Ascending aorta (tissue), 2 donors: Measurements from ENCODE around the gene CCDC17. TPM values are rescaled to one million over a fixed set of nuclear protein-coding genes. Genes with fewer than 3 reads are reported as not detected.
A peak's percentile ranks its signal among the peaks of the same experiment; 100 is the strongest.

Experiments
- DNase-seq, 2 donors: peaks; one replicate each; pipeline ENCODE4 v3.0.0-alpha.2; 2019; ENCODE audit warnings: low spot score in 2 of 2
- H3K27ac ChIP-seq, 2 donors: fragments of 200-600 bp; sonication (generic); one replicate each; pipeline ENCODE4 v1.5.1; 2016 to 2017; ENCODE audit warnings: mild to moderate bottlenecking in 1 of 2
- H3K27me3 ChIP-seq: fragments of 200-600 bp; sonication (generic); one replicate; pipeline ENCODE4 v1.5.1; 2017
- H3K36me3 ChIP-seq, 2 donors: fragments of 200-600 bp; sonication (generic); one replicate each; pipeline ENCODE4 v1.5.1; 2016
- H3K4me1 ChIP-seq, 2 donors: fragments of 200-600 bp; sonication (generic); one replicate each; pipeline ENCODE4 v1.5.1; 2016 to 2017; ENCODE audit warnings: mild to moderate bottlenecking in 1 of 2
- H3K4me3 ChIP-seq, 2 donors: fragments of 200-600 bp; sonication (generic); one replicate each; pipeline ENCODE4 v1.5.1; 2016 to 2017; ENCODE audit warnings: mild to moderate bottlenecking in 1 of 2
- H3K9me3 ChIP-seq, 2 donors: fragments of 200-600 bp; sonication (generic); one replicate each; pipeline ENCODE4 v1.5.1; 2016
- CTCF ChIP-seq, 3 experiments: fragments of 200-600 bp in 2 of 3; fragments of 450-650 bp in 1 of 3; sonication (generic) in 2 of 3; IDR thresholded peaks; one replicate each; pipeline ENCODE4 v1.5.1; 2016 to 2019; ENCODE audit warnings: antibody characterized with exemption in 3 of 3, mild to moderate bottlenecking in 1 of 3, moderate library complexity in 1 of 3
- intact Hi-C: fragments of 100-400 bp; cut with DNase I; formaldehyde crosslinking; loops from one replicate; pipeline ENCODE4 v1.15.1; 2023
- total RNA-seq: library from RNA; depleted of rRNA; stranded (reverse); fragments of >200 nt; gene quantifications from one replicate; pipeline ENCODE4 v1.1.0, GENCODE V29; 2016

CCDC17 gene
- total RNA-seq, 1 donor from 2014 or later, result not detected

DNA sequence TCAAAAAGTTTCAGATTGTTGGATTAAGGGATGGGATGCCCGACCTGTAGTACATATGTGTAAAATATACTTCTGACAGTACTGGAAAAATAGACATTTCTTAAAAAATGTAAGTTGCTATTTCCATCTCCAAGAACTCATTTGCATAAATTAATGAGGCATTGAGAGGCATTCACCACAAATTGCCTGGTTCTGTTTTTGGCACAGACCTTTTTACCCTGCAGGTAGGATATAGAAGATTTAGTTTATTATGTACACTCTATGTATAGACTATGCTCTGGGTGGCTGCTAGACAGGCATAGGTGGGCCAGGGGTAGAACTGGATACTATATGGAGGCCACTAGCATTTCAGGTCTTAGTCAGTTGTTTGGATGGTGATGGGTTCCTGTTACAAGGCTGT lies 8.0 kb downstream of the CCDC17 start:
- intact Hi-C loops, result no loop called here
- no peaks in the 10 kb centered on the region for H3K4me1 ChIP-seq
- DNase-seq, result no peak
- no peaks in the 10 kb centered on the region for H3K9me3 ChIP-seq
- no peak overlapping the region for H3K4me3 ChIP-seq
- no peaks in the 10 kb centered on the region for H3K27me3 ChIP-seq
- no peak overlapping the region for H3K27ac ChIP-seq
- TF ChIP-seq CTCF (IDR thresholded peaks at IDR 0.05), result no peak
- H3K36me3 ChIP-seq, result peaks cover 43 to 58% of the 10 kb centered on the region in 2 donors

DNA sequence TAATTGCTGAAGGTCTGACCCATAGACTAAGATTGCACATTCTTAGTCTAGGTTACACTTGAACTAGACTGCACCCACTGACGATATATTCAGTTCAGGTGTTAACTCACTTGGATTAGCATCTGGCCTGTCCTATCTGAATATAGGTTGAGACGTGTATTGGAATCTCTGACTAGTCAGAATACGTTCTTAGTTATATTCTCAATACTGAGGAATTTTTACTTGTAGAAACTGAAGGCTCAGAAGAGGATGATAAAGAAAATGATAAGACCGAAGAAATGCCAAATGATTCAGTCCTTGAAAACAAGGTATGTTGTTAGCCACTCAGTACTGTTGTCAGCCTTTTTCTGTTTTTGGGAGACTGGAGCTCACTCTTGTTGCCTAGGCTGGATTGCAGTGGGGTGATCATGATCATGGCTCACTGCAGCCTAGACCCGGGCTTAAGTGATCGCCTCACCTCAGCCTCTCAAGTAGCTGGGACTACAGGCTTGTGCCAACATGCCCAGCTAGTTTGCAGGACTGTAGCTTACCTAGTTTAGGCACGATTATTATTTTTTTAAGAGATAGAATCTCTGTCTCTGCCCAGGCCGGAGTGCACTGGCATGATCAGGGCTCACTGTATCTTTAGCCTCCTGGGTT lies 10.8 kb downstream of the CCDC17 start:
- Histone ChIP-seq H3K27ac (no peak overlapping the region), H3K4me1 (no peaks in the 10 kb centered on the region), H3K36me3 (peaks cover 50 to 52% of the 10 kb centered on the region in 2 donors), H3K4me3 (no peak overlapping the region), H3K9me3 (no peaks in the 10 kb centered on the region), H3K27me3 (no peaks in the 10 kb centered on the region)
- no peak for DNase-seq
- intact Hi-C loops, result no loop called here
- TF ChIP-seq CTCF (IDR thresholded peaks at IDR 0.05), result no peak

DNA sequence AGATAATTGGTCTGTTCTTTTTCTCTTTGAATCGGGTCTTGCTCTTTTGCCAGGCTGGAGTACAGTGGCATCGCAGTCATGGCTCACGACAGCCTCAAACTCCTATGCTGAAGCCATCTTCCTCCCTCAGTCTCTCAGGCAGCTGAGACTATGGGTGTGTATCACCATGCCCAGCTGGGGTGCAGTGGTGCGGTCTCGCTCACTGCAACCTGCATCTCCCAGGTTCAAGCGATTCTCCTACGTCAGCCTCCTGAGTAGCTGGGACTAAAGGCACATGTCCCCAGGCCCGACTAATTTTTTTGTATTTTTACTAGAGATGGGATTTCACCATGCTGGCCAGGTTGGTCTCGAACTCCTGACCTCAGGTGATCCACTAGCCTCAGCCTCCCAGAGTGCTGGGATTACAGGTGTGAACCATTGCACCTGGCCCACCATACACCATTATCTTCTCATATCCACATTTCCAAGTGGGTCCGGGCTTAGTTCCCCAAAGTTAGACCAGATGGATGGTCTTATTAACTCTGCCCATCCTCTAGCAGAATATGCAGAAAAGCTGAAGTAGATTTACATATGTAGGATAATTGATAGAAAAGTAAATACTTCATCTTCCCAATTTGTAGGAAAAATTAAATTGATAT lies 13.1 kb downstream of the CCDC17 start:
- H3K9me3 ChIP-seq, result no peaks in the 10 kb centered on the region
- no peak overlapping the region for H3K27ac ChIP-seq
- no peaks in the 10 kb centered on the region for H3K27me3 ChIP-seq
- H3K4me1 ChIP-seq, result no peaks in the 10 kb centered on the region
- no peak for TF ChIP-seq CTCF (IDR thresholded peaks at IDR 0.05)
- DNase-seq, result no peak
- peaks cover 28 to 35% of the 10 kb centered on the region in 2 donors for H3K36me3 ChIP-seq
- intact Hi-C loops, result no loop called here
- no peak overlapping the region for H3K4me3 ChIP-seq

- peaks cover 8 to 14% of the 10 kb centered on the region in 2 donors for H3K36me3 ChIP-seq
- no peaks in the 10 kb centered on the region for H3K9me3 ChIP-seq
- no peak overlapping the region for H3K4me3 ChIP-seq
- no peak for DNase-seq
- intact Hi-C loops, result no loop called here
- TF ChIP-seq CTCF (IDR thresholded peaks at IDR 0.05), result no peak
- H3K27ac ChIP-seq, result no peak overlapping the region
- H3K4me1 ChIP-seq, result no peaks in the 10 kb centered on the region
- no peaks in the 10 kb centered on the region for H3K27me3 ChIP-seq
Measured at GRCh38 chr1:45608175-45609156, 15.4 kb downstream of the CCDC17 start.

- H3K4me1 ChIP-seq, result no peaks in the 10 kb centered on the region
- H3K27ac ChIP-seq, result peak overlapping the region in 1 of 2 donors; percentile 3
- no peaks in the 10 kb centered on the region for H3K27me3 ChIP-seq
- no peak for TF ChIP-seq CTCF (IDR thresholded peaks at IDR 0.05)
- no peaks in the 10 kb centered on the region for H3K9me3 ChIP-seq
- no peak for DNase-seq
- intact Hi-C loops, result no loop called here
- H3K4me3 ChIP-seq, result no peak overlapping the region
- peaks cover 4 to 14% of the 10 kb centered on the region in 2 donors for H3K36me3 ChIP-seq
Measured at GRCh38 chr1:45607404-45608074, 16.3 kb downstream of the CCDC17 start.
